ENCODE data around the gene TMEM51.
"Not testable (repeated sequence)": the region's sequence is repeated elsewhere in the genome, so short reads cannot be mapped to it uniquely, and the experiment has no call there.

The TMEM51 gene

DNA sequence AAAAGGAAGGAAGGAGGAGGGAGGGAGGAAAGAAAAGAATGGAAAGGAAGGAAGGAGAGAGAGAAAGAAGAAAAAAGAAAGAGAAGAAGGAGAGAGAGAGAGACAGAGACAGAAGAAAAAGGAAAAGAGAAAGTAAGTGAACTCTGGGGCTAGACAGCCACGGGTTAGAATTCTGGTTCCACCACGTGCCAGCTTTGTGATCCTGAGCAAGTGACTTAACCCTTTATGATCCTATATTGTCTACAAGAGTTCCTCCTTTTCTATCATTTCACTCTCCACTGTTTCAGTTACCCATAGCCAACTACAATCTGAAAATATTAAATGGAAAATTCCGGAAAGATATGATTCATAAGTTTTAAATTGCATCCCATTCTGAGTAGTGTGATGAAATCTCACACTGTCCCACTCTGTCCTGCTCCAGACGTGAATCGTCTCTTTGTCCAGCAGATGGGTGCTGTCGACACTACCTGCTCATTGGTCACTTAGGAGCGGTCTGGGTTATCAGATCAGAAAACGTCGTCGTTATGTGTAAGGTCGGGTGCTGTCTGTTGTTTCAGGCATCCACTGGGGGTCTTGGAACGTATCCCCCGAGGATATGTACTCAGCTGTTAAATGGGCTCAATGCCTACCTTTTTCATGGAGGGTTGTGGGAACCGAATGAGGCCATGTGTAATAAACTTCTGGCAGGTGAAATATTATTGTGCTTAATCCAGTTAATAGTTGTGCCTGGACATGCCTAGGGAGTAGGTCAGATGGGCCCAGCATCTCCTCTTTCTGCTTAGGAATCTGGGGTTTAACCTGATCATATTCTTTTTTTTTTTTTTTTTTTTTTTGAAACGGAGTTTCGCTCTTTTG lies 19.1 kb downstream of the TMEM51 start:
- in situ Hi-C loops (cut with MboI; ENCODE audit: low pct_unique_long_range_greater_than_20kb, low sequenced_read_pairs), result no loop called here
- no peak for DNase-seq

DNA sequence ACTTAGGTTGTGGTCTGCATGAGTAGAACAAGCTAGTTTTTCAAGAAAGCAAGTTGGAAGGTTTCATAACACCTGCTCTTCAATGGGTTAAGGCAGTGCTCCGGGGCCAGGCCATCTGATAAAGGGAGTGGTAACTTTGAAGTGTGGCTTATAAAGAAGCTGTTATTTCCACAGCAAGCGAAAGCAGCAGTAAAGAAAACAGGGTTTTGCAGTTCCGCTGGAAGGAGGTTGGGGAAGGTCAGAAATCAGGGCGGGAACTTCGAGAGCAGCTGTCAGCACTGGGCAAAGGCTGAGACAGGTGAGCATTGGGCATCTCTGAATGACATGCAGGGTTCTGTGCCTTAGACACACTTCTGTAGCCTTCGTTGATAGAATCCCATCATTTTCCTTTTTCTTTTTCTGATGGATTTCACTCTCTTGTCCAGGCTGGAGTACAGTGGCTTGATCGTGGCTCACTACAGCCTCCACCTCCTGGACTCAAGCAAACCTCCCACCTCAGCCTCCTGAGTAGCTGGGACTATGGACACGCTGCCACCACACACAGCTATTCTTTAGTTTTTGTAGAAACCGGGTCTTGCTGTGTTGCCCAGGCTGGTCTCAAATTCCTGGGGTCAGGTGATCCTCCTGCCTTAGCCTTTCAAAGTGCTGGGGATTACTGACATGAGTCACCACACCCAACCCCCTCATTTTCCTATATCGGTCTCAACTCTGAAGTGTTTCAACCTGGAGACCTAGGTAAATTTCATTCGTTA lies 20.5 kb downstream of the TMEM51 start:
- in situ Hi-C loops (cut with MboI; ENCODE audit: low pct_unique_long_range_greater_than_20kb, low sequenced_read_pairs), result no loop called here

DNA sequence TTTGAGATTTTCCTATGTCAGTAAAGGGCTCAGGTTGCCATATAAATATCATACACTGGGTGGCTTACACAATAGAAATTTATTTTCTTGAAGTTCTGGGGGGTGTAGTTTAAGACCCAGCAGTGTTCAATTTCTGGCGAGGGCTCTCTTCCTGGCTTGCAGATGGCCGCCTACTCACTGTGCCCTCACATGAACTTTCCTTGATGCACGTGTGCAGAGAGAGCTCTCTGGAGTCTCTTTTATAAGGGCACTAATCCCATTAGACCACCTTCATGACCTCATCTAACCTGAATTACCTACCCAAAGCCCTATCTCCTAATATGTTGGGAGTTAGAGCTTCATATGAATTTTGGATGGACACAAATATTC lies 21.1 kb downstream of the TMEM51 start:
- DNase-seq, result no peak
- in situ Hi-C loops (cut with MboI; ENCODE audit: low pct_unique_long_range_greater_than_20kb, low sequenced_read_pairs), result no loop called here

More for the DNA sequence above, 20.5 kb downstream of the TMEM51 start:
- no peak for DNase-seq

DNA sequence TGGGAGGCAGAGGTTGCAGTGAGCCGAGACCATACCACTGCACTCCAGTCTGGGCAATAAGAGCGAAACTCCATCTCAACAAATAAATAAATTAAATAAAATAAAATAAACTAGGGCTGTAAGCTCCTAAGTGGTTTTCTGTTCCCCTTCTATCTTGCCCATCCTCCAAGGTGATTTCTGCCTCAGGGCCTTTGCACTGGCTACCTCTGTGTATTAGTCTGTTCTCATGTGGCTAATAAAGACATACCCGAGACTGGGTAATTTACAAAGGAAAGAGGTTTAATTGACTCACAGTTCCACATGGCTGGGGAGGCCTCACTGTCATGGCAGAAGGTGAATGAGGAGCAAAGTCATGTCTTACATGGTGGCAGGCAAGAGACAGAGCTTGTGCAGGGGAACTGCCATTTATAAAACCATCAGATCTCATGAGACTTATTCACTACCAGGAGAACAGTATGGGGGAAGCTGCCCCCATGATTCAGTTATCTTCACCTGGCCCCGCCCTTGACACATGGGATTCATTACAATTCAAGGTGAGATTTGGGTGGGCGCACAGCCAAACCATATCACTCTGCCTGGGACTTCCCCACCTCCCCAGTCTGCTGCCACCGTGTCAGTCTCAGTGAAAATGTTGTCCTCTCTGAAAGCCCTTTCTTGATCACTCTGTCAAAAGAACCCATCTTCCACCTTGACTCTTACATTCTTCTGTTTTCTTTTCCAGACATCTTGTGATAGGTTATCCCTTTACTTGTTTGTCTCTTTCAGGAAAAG lies 22.0 kb downstream of the TMEM51 start:
- in situ Hi-C loops (cut with MboI; ENCODE audit: low pct_unique_long_range_greater_than_20kb, low sequenced_read_pairs); DNase-seq: not testable (repeated sequence)

DNA sequence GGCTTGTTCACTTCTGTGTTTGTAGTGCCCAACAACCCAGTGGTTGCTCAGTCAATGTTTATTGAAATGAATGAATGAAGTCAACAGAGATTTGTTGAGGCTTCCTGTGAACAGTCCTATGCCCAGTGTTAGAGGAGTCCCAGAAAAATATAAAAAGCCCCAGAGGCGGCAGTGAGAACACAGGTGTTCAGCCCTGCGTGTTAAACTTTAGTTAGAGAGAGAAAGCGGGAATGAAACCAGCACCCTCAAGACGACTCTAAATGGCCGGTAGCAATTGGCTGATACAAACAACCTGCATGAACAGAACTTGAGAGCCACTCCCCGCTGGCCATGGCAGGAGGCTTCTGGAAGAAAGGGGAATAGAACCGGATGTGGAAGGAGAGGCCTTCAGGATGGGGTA lies 22.6 kb downstream of the TMEM51 start:
- in situ Hi-C loops (cut with MboI; ENCODE audit: low pct_unique_long_range_greater_than_20kb, low sequenced_read_pairs), result no loop called here
- DNase-seq, result no peak

DNA sequence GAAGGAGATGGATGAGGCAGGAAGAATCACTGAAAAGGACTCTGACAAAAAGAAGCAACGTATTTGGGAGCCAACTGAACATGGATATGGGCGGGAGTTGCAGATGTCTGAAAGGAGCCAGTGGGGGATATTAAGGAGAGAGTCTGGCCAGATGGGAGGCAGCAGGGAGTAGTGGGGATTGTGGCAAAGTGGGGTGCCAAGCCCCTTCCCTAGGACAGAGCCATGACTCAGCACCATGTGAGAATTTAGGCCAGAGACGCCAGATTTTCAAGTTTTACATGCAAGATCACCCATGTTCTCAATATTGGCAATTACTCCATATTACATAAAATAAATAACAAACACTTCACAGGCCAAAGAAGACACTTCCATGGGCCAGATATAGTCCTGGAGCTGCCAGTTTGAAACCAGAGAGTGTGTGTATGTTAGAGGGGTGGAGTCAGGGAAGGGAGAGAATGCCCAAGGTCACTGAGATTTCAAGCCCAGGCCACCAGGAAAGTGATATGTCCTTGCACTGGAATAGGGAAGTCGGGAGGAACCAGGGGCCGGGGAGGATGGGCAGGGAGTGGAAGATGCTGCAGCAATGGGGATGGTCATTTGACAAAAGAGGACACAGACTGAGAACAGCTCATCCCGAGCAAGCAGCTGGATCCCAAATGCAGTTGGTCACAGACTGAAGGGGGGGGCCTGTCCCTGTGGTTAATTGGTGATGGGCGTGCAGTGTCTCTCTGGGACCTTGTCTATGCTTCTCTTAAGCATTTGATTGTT lies 23.5 kb downstream of the TMEM51 start:
- in situ Hi-C loops (cut with MboI; ENCODE audit: low pct_unique_long_range_greater_than_20kb, low sequenced_read_pairs), result no loop called here
- DNase-seq, result no peak

DNA sequence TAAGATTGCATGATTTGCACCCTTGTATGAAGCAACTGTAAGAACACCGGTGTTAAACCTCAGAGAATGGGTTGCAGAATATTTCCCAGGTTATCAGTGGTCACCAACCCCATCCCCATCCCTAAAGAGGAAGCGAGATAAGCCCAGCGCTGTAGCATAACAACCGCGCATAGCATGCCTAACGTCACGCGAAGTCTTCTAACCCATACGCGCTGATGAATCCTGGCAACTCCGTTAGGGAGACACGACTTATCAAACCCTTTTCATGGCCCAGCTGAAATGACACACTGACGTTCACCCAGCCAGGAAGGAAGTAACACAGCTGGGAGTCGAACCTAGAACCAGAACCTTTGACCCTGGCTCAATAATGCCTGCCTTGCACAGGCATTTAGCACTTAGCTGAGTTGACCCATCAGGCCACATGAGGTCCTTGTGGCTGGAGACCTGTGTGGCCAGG lies 24.2 kb downstream of the TMEM51 start:
- in situ Hi-C loops (cut with MboI; ENCODE audit: low pct_unique_long_range_greater_than_20kb, low sequenced_read_pairs), result no loop called here
- DNase-seq, result peak; percentile 87

DNA sequence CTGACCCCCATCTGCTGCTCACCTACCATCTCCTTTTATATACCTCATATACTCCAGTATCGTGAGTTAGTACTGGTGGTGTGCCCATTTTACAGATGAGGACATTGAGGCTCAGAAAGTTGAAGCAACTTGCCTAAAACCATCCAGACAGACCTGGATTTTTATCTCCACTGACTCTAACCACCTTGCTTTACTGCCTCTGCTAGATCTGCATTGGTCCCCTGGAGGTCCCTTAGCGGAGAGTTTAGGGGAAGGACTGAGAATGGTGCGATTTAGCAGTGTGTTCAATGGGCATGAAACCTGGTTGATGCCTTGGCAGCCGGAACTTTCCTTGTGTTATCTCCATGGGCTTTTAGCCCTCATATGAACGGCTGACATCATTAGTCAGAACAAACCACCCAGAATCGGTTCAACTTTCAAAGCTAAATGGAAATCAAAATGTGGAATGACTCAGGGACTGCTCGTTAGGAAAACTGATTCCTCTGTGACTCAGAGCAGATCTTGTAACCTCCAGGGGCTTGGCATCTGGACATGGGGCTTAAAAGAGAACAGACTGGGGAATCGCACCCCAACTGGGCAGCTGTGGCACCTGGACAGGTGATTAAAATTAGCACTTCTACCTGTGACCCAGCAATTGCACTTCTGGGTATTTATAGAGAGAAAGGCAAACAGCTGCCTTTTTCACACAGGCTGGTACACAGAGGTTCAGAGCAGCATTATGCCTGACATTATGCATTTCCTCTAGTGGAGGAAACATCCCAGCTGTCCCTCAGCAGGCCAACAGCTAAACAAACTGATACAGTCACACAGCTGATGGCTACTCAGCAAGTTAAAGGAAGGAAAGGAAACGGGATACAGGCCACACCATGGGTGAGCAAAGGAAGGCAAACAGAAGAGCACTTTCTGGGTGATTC lies 25.3 kb downstream of the TMEM51 start:
- DNase-seq, result no peak

DNA sequence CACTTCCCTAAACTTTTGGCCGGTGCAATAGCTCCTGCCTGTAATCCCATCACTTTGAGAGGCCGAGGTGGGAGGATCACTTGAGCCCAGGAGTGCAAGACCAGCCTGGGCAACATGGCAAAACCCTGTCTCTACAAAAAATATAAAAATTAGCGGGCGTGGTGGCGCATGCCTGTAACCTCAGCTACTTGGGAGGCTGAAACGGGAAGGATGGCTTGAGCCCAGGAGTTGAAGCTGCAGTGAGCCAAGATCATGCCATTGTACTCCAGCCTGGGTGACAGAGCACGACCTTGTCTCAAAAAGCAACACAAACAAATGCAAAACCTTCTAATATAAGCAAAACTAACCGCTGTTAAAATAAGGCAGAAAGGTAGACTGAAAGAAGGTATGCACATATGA lies 25.9 kb downstream of the TMEM51 start:
- DNase-seq, result no peak
- in situ Hi-C loops (cut with MboI; ENCODE audit: low pct_unique_long_range_greater_than_20kb, low sequenced_read_pairs), result no loop called here

More for the DNA sequence above, 25.3 kb downstream of the TMEM51 start:
- in situ Hi-C loops (cut with MboI; ENCODE audit: low pct_unique_long_range_greater_than_20kb, low sequenced_read_pairs), result no loop called here

DNA sequence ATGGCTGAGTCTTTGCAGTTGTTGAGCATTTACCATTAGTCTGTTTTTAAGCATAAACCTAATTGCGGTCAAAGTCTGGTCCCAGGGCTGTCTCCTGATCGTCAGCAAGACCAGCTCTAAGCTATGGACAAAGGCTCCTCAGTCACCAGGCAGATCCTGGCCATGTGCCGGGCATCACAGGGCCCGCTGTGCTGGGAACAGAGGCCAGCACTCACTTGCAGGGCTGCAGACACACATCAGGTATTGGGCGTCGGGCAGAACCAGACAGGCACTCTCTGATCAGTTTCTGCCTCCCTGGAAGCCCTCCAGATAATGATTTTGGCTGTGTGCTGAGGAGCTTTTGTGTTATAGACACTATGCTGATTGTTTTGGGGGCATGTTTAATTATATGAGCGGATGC lies 26.6 kb downstream of the TMEM51 start:
- no peak for DNase-seq
- in situ Hi-C loops (cut with MboI; ENCODE audit: low pct_unique_long_range_greater_than_20kb, low sequenced_read_pairs), result no loop called here

DNA sequence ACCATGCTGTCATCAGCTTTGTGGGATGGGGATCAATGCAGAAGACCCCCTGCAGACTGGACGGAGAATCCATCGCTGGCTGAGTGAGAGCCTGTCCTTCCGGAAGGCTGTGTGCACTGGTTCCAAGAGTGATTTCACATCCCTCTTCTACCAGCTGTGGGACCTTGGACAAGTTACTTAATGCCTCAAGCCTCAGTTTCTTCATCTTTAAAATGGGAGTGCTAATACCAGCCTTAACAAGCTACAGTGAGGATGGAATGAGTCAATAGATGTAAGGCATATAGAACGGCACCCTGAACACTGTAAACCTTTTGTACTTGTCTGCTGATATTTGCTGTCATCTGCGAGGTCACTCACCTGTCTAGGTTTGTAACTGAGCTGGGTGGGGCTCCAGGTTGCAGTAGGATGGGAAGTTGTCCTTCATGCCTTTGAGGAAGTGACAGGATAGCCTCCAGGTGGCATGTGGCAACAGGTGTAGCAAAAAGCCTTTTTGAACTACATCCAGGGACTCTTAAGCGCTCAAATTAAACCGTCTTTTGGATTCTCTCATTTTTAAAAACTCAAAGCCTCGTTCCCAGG lies 27.5 kb downstream of the TMEM51 start:
- DNase-seq, result no peak
- in situ Hi-C loops (cut with MboI; ENCODE audit: low pct_unique_long_range_greater_than_20kb, low sequenced_read_pairs), result no loop called here

DNA sequence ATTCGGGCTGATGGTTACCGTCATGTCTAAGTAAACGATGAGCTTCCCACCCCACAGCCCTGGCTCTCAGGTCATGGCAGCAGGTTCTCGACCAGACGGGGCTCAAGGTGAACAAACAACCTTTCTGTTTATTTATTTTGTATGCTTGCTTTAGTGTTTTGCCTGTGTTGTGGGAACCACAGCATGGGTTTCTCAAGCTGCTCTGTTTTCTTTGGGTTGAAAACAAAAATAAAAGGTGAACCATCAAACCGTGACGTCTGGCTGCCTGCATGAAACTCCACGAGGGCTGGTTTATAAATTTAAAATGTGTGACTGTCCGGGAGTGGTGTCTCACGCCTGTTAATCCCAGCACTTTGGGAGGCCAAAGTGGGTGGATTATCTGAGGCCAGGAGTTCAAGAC lies 28.0 kb downstream of the TMEM51 start:
- DNase-seq, result no peak
- in situ Hi-C loops (cut with MboI; ENCODE audit: low pct_unique_long_range_greater_than_20kb, low sequenced_read_pairs), result no loop called here

DNA sequence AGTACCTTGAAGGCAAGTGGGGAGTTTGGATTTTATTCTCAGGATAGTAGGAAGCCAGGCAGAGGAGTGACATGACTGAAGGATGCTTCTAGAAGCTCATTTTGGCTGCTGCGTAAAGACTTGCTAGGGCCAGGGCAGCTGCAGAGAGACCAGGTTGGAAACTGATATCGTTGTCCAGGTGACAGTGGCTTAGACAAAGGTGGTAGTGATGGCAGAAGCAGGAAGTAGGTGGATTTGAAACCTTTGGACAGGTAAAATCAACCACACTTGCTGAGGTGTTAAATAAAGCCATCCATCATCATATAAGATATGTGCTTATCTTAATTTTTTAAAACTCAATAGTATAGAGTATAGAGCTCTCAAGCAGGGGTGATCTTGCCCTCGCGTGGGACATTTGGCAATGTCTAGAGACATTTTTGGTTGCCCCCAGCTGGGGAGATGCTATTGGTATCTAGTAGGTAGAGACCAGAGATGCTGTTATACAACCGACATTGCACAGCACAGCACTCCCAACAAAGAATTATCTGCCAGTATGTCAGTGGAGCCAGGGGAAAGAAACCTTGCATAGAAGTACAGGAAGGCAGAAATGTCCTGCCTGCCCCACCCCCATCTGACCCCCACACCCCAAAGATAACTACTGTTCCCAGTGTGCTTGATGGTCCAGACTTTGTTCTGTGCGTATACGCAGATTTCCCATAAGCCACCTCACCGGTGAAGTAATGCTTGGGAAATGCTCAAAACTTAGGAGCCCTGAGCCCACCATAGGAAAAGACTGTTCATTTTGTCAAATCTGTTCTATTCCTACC lies 31.1 kb downstream of the TMEM51 start:
- DNase-seq, result no peak

DNA sequence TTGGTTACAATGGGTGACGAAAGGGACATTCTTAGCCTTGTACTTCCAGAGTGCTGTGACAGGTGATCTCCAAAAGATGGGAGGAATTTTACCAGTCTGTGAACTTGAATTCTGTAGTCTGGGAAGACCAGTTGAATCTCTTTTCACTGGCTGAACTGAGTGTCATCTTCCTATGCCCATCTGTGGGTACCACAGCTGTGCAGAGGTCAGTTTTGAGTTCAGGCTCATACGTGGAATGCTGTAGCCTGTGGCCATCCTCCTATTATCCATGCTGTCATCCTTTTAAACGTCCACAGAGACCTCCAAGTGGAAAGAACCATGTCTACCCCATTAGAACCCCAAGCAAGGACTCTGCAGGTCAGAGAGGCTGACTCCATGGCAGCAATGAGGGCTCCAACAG lies 32.1 kb downstream of the TMEM51 start:
- no peak for DNase-seq
- in situ Hi-C loops (cut with MboI; ENCODE audit: low pct_unique_long_range_greater_than_20kb, low sequenced_read_pairs), result no loop called here

More for the DNA sequence above, 31.1 kb downstream of the TMEM51 start:
- in situ Hi-C loops (cut with MboI; ENCODE audit: low pct_unique_long_range_greater_than_20kb, low sequenced_read_pairs), result no loop called here

DNA sequence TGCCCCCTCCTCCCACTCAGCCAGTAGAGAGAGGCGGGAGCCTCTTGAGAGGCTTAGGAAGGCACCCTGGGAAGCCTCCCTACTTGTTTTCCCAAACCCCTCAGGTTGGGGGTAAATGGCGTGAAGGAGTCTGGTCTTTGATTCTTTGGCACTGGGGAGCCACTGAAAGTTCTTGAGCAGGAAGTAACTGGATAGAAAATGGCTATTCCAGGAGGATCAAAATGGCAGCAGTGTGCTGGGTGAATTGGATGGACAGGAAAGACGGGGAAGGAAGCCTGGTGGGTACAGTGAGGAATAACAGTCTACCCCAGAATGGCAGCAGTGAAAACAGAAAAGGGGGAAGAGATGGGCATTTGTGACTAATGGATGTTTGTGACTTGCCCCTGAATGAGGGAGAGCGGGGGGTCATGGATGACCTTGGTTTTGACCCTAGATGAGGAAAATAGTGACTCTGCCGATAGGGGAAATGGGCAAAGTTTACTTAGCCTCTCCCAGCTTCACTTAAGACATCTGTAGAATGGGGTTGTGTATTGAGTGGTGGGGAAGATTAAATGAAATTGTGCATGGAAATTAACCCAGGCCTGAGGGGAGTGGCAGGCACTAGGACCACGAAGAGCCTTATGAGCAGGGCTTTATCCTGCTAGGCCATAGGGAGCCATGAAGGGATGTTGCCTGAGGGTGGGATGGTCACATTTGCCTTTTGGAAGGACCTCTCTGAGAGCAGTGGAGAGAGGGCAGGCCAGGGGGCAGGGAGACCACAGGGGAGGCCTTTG lies 32.7 kb downstream of the TMEM51 start:
- no peak for DNase-seq
- in situ Hi-C loops (cut with MboI; ENCODE audit: low pct_unique_long_range_greater_than_20kb, low sequenced_read_pairs), result no loop called here

DNA sequence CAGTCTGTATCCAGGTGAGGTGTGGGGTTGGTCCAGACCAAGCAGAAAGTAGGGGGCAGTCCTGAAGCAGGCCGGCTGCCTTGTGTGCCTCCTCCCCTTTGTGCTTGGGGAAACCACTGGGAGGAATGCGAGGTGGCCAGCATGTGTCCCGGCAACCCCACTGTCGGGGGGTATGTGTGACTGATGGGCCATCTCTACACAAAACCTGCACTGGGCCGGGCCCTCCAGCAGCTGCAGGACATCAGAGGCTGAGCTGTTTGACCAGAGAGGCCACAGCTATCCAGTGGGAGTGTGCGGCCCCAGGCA lies 33.3 kb downstream of the TMEM51 start:
- in situ Hi-C loops (cut with MboI; ENCODE audit: low pct_unique_long_range_greater_than_20kb, low sequenced_read_pairs), result no loop called here
- DNase-seq, result no peak

Data from KBM-7 (cell line).